Fibroblast of peridontal ligament (primary cell): ENCODE data around the gene SLC25A6.
A peak's percentile ranks its signal among the peaks of the same experiment; 100 is the strongest.
"Not testable (repeated sequence)": the region's sequence is repeated elsewhere in the genome, so short reads cannot be mapped to it uniquely, and the experiment has no call there.

Experiments used
- DNase-seq: peaks from one replicate; pipeline ENCODE4 v3.0.0-alpha.2; 2010; ENCODE audit errors: extremely low read depth

The SLC25A6 gene

GRCh38 chrX:1391707-1392375 is at the start of gene SLC25A6:
Gene SLC25A6 (minus strand): TSS chrX:1392113. CDS start chrX:1392009, 104 bp downstream.
- DNase-seq: peak; percentile 95

DNA sequence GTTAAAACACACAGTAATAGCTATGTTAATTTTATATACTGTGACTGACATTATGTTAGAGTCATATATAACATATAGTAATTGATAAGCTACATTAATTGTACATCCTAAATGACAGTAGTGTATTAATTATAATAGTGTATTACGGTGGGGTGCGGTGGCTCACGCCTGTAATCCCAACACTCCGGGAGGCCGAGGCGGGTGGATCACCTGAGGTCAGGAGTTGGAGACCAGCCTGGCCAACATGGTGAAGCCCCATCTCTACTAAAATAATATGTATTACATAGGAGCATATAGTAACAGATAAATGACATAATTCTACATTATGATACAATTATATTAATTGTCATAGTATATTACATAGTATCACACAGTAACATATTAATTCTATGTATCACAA is 48.6 kb upstream of the SLC25A6 start:
- no peak for DNase-seq

DNA sequence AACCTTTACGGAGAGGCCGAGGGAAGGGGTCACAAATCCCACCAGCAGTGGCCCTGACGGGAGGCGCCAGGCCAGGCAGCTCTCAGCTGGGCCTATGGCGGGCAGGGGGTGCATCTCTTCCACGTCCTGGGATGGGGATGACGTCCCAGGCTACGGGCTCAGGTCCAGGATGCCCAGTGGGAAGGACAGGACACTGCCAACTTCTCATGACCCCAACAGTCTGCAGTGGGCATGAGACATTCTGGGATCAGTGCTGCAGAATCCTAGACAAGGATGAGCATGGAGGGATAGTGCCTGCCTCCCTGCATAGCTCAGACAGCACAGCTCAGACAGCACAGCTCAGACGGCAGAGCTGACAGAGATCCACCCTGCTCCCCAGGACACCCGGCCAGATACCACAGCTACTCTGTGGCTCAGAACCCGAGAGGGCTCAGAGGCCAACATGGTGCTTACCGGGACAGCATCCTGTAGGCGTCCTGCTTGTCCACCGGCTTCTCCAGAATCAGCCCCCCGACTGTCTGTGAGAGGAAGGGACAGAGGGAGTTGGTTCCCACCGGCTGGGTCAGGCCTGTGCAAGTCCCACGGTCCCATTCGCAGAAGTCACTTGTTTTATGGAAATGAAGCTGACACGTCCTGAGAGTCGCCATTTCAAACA is 43.5 kb upstream of the SLC25A6 start:
- DNase-seq: no peak

- DNase-seq: no peak
These were observed 42.9 kb upstream of the SLC25A6 start for GRCh38 chrX:1434871-1435240.

GRCh38 chrX:1433646-1434357 is 41.9 kb upstream of the SLC25A6 start:
- DNase-seq: no peak

GRCh38 chrX:1430451-1430850 is 38.5 kb upstream of the SLC25A6 start:
- no peak for DNase-seq

GRCh38 chrX:1427756-1428155 is 35.8 kb upstream of the SLC25A6 start:
- DNase-seq: no peak

- DNase-seq: not testable (repeated sequence)
These were observed 34.4 kb upstream of the SLC25A6 start for GRCh38 chrX:1426321-1426720.

DNA sequence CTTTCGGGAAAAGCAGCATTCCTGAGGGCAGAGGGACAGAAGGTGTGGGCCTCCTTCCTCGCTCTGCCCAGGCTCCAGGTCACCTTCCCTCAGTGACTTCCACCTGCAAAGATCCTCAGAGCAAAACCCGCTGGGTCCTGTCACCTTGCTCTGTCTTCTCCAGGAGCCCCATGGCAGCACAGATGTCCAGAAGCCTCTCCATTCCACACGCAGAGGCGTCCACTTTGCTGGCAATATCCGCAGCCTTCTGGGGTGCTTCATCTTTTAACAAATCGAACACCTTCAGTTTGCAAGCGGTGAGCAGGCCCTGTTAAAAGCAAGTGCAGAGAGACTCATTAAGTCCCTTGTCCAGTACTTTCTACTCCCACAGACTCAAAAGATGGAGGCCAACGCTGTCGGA is 33.5 kb upstream of the SLC25A6 start:
- no peak for DNase-seq

DNA sequence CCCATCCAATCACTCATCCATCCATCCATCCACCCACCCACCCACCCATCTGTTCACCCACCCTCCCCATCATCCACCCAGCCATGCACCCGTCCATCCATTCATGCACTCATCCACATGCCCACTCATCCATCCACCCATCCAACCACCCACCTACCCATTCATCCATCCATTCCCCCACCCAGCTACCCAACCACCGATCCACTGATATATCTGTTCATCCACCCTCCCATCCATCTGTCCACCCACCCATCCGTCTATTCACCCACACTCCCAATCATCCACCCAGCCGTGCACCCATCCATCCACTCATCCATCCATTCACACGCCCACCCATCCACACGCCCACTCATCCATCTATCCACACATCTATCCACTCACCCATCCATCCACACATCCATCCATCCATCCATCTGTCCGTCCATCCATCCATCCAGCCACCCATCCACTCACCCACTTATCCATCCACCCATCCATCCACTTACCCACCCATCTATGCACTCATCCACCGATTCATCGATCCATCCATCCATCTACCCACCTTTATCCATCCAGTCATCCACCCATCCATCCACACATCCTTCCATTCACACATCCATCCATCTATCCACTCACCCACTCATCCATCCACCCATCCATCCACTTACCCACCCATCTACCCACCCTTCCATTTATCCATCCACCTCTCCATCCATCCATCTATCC is 32.4 kb upstream of the SLC25A6 start:
- DNase-seq: no peak

DNA sequence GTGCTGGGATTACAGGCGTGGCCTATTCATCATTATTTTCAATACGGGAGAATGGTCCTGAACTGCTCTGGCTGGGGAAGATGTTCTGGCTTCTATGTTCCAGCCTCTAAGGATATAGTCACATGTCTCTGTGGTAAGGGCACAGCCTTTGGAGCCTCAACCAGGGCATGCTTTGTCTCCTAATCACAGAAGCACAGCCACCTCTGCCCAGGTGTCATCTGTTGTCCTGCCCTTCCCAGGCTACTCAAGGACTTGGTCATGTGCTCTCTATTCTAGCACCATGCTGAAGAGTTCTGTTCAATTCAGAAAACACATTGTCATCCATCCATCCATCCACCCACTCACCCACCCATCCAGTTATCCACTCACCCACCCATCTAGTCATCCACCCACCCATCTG is 31.3 kb upstream of the SLC25A6 start:
- DNase-seq: no peak

- DNase-seq: no peak
These were observed 30.2 kb upstream of the SLC25A6 start for GRCh38 chrX:1422135-1422465.

DNA sequence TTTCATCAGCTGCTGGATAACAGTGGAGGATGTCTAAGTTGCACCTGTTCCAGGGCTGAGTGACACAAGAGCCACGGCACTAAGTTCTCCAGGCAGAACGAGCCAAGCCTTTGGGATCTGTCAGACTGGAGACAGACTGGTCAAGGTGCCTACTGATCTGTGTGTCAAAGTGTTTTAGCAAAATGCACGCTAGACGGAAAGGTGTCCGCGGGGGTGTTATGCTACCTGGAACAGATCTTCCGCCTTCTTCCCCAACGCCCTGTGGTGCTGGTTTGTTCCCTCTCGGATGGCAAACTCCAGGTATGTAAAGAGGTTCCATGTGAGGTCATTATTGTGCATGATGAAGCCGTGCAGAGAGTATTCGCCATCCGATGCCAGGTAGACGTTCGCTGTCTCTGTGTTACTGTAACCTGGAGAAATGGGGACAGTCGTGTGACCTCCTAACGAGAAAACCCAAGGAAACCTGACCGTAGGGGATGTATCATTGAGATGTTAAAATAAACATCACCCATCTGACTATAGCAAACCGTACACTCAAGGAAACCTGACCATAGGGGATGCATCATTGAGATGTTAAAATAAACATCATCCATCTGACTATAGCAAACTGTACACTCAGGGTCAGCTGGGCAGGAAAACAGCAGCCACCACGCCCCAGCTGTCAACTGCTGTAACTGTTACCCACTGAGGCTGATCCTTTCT is 29.7 kb upstream of the SLC25A6 start:
- no peak for DNase-seq

GRCh38 chrX:1420371-1420770 is 28.5 kb upstream of the SLC25A6 start:
- no peak for DNase-seq

- DNase-seq: no peak
These were observed 27.8 kb upstream of the SLC25A6 start for GRCh38 chrX:1419545-1420355.

GRCh38 chrX:1418901-1419544 is 27.1 kb upstream of the SLC25A6 start:
- DNase-seq: no peak

DNA sequence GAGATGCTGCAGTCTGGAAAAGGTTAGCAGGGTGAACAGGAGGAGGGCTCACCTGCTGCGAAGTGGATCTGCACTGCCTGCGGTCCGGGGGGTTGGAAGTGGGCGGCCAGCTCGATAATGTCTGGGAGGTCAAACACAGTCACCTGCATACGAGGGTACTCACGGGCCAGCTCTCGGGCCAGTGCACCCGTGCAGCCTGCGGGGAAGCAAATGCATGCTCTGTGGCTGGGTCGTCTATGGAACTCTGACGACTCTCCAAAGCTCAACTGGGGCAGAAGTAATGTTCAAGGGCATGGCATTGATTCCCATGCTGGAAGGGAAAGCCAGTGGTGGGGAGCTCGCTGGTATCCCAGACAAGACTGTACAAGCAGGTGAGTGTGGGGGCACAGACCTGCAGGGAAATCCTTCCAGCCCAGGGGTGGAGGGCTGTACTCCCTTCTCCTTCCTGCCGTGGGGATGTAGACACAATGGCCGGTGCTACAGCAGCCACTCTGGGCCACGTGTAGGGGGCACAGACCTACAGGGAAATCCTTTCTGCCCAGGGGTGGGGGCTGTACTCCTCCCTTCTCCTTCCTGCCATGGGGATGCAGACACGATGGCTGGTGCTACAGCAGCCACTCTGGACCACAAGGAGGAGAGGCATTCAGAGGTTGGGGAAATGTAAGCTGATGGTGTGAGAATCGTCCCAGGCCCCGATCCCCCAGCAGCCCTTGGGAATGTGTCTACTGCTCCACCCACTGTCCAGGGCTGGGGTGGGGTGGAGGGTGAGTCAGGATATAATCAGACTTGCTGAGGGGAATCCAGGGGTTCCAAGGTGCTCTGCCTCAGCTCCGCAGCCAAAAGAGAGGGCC is 26.2 kb upstream of the SLC25A6 start:
- no peak for DNase-seq

GRCh38 chrX:1416965-1417760 is 25.2 kb upstream of the SLC25A6 start:
- DNase-seq: no peak

DNA sequence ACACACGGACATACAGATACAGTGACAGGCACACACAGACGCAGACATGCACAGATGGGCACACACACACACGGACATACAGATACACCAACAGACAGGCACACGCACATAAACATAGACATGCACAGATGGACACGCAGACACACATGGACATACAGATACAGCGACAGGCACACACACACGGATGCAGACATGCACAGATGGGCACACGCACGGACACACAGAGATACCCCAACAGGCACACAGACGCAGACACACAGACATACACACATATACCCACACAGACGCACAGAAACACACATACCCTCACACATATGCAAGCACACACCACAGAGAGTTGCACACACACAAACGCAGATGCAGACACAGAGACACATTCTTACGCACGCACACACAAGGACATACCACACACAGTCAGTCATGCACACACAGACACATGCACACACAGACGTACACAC is 24.4 kb upstream of the SLC25A6 start:
- no peak for DNase-seq
